ENCODE measurements around the gene FIBCD1. TPM values are rescaled to one million over a fixed set of nuclear protein-coding genes. Genes with fewer than 3 reads are reported as not detected.

Gene FIBCD1
- total and polyA plus RNA-seq, 2 of the 8 experiments (the other 6 are each of a cell fraction or from before 2014, with no cell fraction given), result 6.1 to 8.8 TPM

- Histone ChIP-seq H3K9me3 (ENCODE audit: insufficient read depth in 2 of 2, low read depth in 1 of 2, low read length in 1 of 2) (no peaks in the 10 kb centered on the region), H3K4ac (replicated peaks; ENCODE audit: insufficient read length, low read depth, low read length) (peak overlapping the region; percentile 37), H3K56ac (replicated peaks; ENCODE audit: insufficient read length, low read depth, low read length) (peak overlapping the region; percentile 59), H2BK5ac (ENCODE audit: low read depth, low read length) (0 out of 2 replicates have a peak overlapping the region, but pooled peaks have one; percentile 24), H3K14ac (ENCODE audit: insufficient read length) (no peak overlapping the region), H2BK12ac (ENCODE audit: low read depth, low read length) (peak overlapping the region; percentile 68; the same call in 1 of the 2 replicates), H3K23me2 (ENCODE audit: low read depth, low read length) (no peaks in the 10 kb centered on the region), H3K27me3 (replicated peaks in 1 of 4; ENCODE audit: control insufficient read depth in 3 of 4, extremely low read depth in 1 of 4, insufficient read depth in 3 of 4, low read length in 3 of 4) (no peaks in the 10 kb centered on the region; a peak in 1 of 7 replicates), H2AFZ (ENCODE audit: low read length) (0 out of 2 replicates have a peak overlapping the region, but pooled peaks have one; percentile 12), H2BK120ac (replicated peaks; ENCODE audit: low read depth, low read length) (no peak overlapping the region), H3K79me2 (ENCODE audit: control insufficient read depth in 1 of 2, insufficient read depth in 2 of 2, low read length in 2 of 2) (no peaks in the 10 kb centered on the region), H3K9ac (replicated peaks in 1 of 4; ENCODE audit: extremely low read depth in 1 of 4, low read depth in 3 of 4, low read length in 3 of 4) (no peak overlapping the region), H3K4me1 (replicated peaks in 1 of 4; ENCODE audit: control insufficient read depth in 3 of 4, insufficient read depth in 4 of 4, low read length in 3 of 4) (peaks cover 0 to 18% (median 2%) of the 10 kb centered on the region in 4 experiments; a peak in 6 of 7 replicates), H4K8ac (ENCODE audit: extremely low read depth, insufficient read depth, low read length) (0 out of 2 replicates have a peak overlapping the region, but pooled peaks have one; percentile 48), H4K20me1 (replicated peaks in 1 of 2; ENCODE audit: control insufficient read depth in 1 of 2, insufficient read depth in 2 of 2, low read length in 2 of 2) (no peaks in the 10 kb centered on the region), H2BK15ac (ENCODE audit: low read length) (peak overlapping the region; percentile 88), H2BK20ac (ENCODE audit: low read length) (no peak overlapping the region), H3K4me2 (ENCODE audit: insufficient read depth in 1 of 2, low read depth in 2 of 2, low read length in 2 of 2) (no peak overlapping the region), H4K5ac (ENCODE audit: insufficient read length, low read depth, low read length) (no peak overlapping the region), H3K23ac (ENCODE audit: insufficient read length) (no peak overlapping the region), H3K79me1 (ENCODE audit: low read depth, low read length) (no peaks in the 10 kb centered on the region), H2AK5ac (ENCODE audit: low read depth, low read length) (no peak overlapping the region), H3K4me3 (ENCODE audit: extremely low read depth in 1 of 4, insufficient read depth in 2 of 4, low read depth in 3 of 4, low read length in 4 of 4) (no peak overlapping the region), H3K27ac (ENCODE audit: low read depth, low read length) (no peak overlapping the region), H3K18ac (ENCODE audit: extremely low read depth, low read length) (peak overlapping the region; percentile 19), H4K91ac (replicated peaks; ENCODE audit: insufficient read length, low read length) (no peak overlapping the region), H3K36me3 (ENCODE audit: control insufficient read depth in 2 of 4, insufficient read depth in 4 of 4, low read length in 3 of 4) (no peaks in the 10 kb centered on the region)
- 68% methylated on average over 23 of the region's 23 CpGs; no CpG with 5 or more reads in 1 of the 2 experiments for WGBS, 2 experiments (ENCODE audit: extremely low coverage in 1 of 2, insufficient coverage in 1 of 2, insufficient read length in 1 of 2, insufficient replicate concordance in 2 of 2, low coverage in 1 of 2, low lambda C conversion rate in 2 of 2, missing lambda C conversion rate in 1 of 2)
- FAIRE-seq (no peak), DNase-seq (ENCODE audit: low read depth in 1 of 2, low spot score in 2 of 2) (no peak)
- POLR2A ChIA-PET (ENCODE audit: partially characterized antibody), result interaction anchor here (0.8 to 1.8 kb wide), 6 partner anchors 9 to 224 kb away, joined by 3 to 9 read pairs (median 4); no protein-coding TSS in a partner anchor
- CTCF ChIA-PET (ENCODE audit: partially characterized antibody), result interaction anchor here (0.6 to 1.6 kb wide), 14 partner anchors 13 to 485 kb away, joined by 3 to 6 read pairs (median 4); no protein-coding TSS in a partner anchor
- TF ChIP-seq NRF1 (IDR thresholded peaks at IDR 0.05; ENCODE audit: low read depth, low read length) (no peak), ASH2L (IDR thresholded peaks at IDR 0.05; ENCODE audit: low read length) (no peak), RNF2 (IDR thresholded peaks at IDR 0.05; ENCODE audit: borderline replicate concordance, low read depth, low read length, missing control alignments, poor library complexity, severe bottlenecking) (no peak), EGR1 (IDR thresholded peaks at IDR 0.05; ENCODE audit: borderline replicate concordance, low read depth, low read length) (no peak), CEBPB (IDR thresholded peaks at IDR 0.05; ENCODE audit: low read depth, low read length) (no peak), FOSL1 (IDR thresholded peaks at IDR 0.05; ENCODE audit: insufficient read depth, low read depth, low read length) (no peak), SUZ12 (IDR thresholded peaks at IDR 0.05; ENCODE audit: low read length) (no peak), RAD21 (IDR thresholded peaks at IDR 0.05 in 1 of 2, conservative IDR thresholded peaks at IDR 0.05 in 1 of 2; ENCODE audit: low read depth in 2 of 2, low read length in 2 of 2) (no peak), SAP30 (IDR thresholded peaks at IDR 0.05; ENCODE audit: insufficient read depth, insufficient replicate concordance, low read length) (no peak), ZNF274 (IDR thresholded peaks at IDR 0.05; ENCODE audit: borderline replicate concordance, extremely low read depth, low read length) (no peak), BRCA1 (IDR thresholded peaks at IDR 0.05; ENCODE audit: low read depth, low read length) (no peak)
These were observed 25.2 kb downstream of the FIBCD1 start for GRCh38 chr9:130913599-130914416.
